GM23338 (cell line): Measurements from ENCODE around the gene TTBK1.

Source experiments
- CREB1 ChIP-seq: fragments of 250-450 bp; sonication (Bioruptor Pico); IDR thresholded peaks from 2 replicates; pipeline ENCODE4 v1.5.0; 2020; ENCODE audit warnings: low read depth, mild to moderate bottlenecking, moderate library complexity
- CTCF ChIP-seq, 2 experiments: fragments of 200-600 bp in 1 of 2; sonication (generic) in 1 of 2; conservative IDR thresholded peaks; 2 replicates each; pipeline versions ENCODE4 v1.5.1 to v1.6.1; 2016 to 2017; ENCODE audit warnings: antibody characterized with exemption in 2 of 2, low read depth in 2 of 2, mild to moderate bottlenecking in 2 of 2, moderate library complexity in 1 of 2
- EZH2phosphoT487 ChIP-seq: fragments of 200-600 bp; sonication (generic); IDR thresholded peaks from one replicate; pipeline ENCODE4 v1.8.1; 2018; ENCODE audit warnings: antibody characterized with exemption; ENCODE audit not compliant: unreplicated experiment
- POLR2AphosphoS5 ChIP-seq: IDR thresholded peaks from 2 replicates; pipeline ENCODE4 v1.6.1; 2016; ENCODE audit warnings: antibody characterized with exemption, low read depth
- REST ChIP-seq: IDR thresholded peaks from one replicate; pipeline ENCODE4 v1.6.1; 2018; ENCODE audit warnings: antibody characterized with exemption; ENCODE audit not compliant: unreplicated experiment
- ZNF114 ChIP-seq: fragments of 250-450 bp; sonication (Bioruptor Pico); IDR thresholded peaks from 2 replicates; pipeline ENCODE4 v1.5.0; 2020; ENCODE audit warnings: mild to moderate bottlenecking, moderate library complexity
- ZNF331 ChIP-seq: fragments of 250-450 bp; sonication (Bioruptor Pico); IDR thresholded peaks from 2 replicates; pipeline ENCODE4 v1.5.0; 2020; ENCODE audit warnings: low read depth, mild to moderate bottlenecking, moderate library complexity

- no peak for TF ChIP-seq CTCF (conservative IDR thresholded peaks at IDR 0.05; ENCODE audit: low read depth in 2 of 2)
- no peak for TF ChIP-seq ZNF114 (CRISPR knock-in tag)
- TF ChIP-seq POLR2AphosphoS5 = no peak
- no peak for TF ChIP-seq REST
- TF ChIP-seq ZNF331 = no peak
- no peak for TF ChIP-seq CREB1 (CRISPR knock-in tag)
- no peak for TF ChIP-seq EZH2phosphoT487
Observed at GRCh38 chr6:43254138-43254817, 11.0 kb downstream of the TTBK1 start.
